Smooth muscle cell (in vitro differentiated cells): Measurements from ENCODE around the gene PHACTR3. TPM values are rescaled to one million over a fixed set of nuclear protein-coding genes. Genes with fewer than 3 reads are reported as not detected.

Source experiments
- DNase-seq: peaks from one replicate; lab custom pipeline; 2025; ENCODE audit not compliant: unreplicated experiment; lab: John Stamatoyannopoulos, UW
- H2AFZ ChIP-seq: fragments of 200-600 bp; sonication (generic); 2 replicates; pipeline ENCODE4 v1.6.0; 2016; ENCODE audit warnings: antibody characterized with exemption, low read depth, mild to moderate bottlenecking
- H3F3A ChIP-seq: fragments of 200-600 bp; sonication (generic); 2 replicates; pipeline ENCODE4 v1.6.0; 2017; ENCODE audit warnings: antibody characterized with exemption, low read depth
- H3K27ac ChIP-seq: fragments of 200-600 bp; sonication (generic); 2 replicates; pipeline ENCODE4 v1.5.1; 2016; ENCODE audit warnings: low read depth, mild to moderate bottlenecking
- H3K27me3 ChIP-seq: fragments of 200-600 bp; sonication (generic); 2 replicates; pipeline ENCODE4 v1.6.1; 2016; ENCODE audit warnings: low read depth, mild to moderate bottlenecking
- H3K36me3 ChIP-seq: fragments of 200-600 bp; sonication (generic); 2 replicates; pipeline ENCODE4 v1.5.1; 2016; ENCODE audit warnings: low read depth
- H3K4me1 ChIP-seq: fragments of 200-600 bp; sonication (generic); 2 replicates; pipeline ENCODE4 v1.5.1; 2016; ENCODE audit warnings: low read depth
- H3K4me2 ChIP-seq: fragments of 200-600 bp; sonication (generic); 2 replicates; pipeline ENCODE4 v1.6.0; 2016; ENCODE audit warnings: mild to moderate bottlenecking
- H3K4me3 ChIP-seq: fragments of 200-600 bp; sonication (generic); 2 replicates; pipeline ENCODE4 v1.5.1; 2016; ENCODE audit warnings: mild to moderate bottlenecking
- H3K79me2 ChIP-seq: fragments of 200-600 bp; sonication (generic); 2 replicates; pipeline ENCODE4 v1.6.0; 2016; ENCODE audit warnings: low read depth, mild to moderate bottlenecking
- H3K9ac ChIP-seq: fragments of 200-600 bp; sonication (generic); 2 replicates; pipeline ENCODE4 v1.6.0; 2016; ENCODE audit warnings: low read depth
- H3K9me3 ChIP-seq: fragments of 200-600 bp; sonication (generic); replicated peaks from 2 replicates; pipeline ENCODE4 v1.5.1; 2016; ENCODE audit warnings: low read depth
- H4K20me1 ChIP-seq: fragments of 200-600 bp; sonication (generic); 2 replicates; pipeline ENCODE4 v1.6.0; 2016; ENCODE audit warnings: low read depth
- WGBS: methylation state at CpG from one replicate; pipeline ENCODE4 v1.1.7; 2016; ENCODE audit warnings: low lambda C conversion rate; 5-methylcytosine and 5-hydroxymethylcytosine counted together
- polyA plus RNA-seq: library from polyadenylated mRNA; unstranded; fragments of >200 nt; fragmentation: Nextera tagmentation; extraction: Ambion mirVana; gene quantifications from 2 replicates; pipeline ENCODE4 v1.2.1, GENCODE V29; 2016
- total RNA-seq: library from RNA; depleted of rRNA; stranded (reverse); fragments of >200 nt; gene quantifications from 2 replicates; pipeline ENCODE4 v1.2.3, GENCODE V29; 2014
- TF ChIP-seq, protein P1 (sequence below): fragments of 200-600 bp; sonication (generic); IDR thresholded peaks from 2 replicates; pipeline ENCODE4 v1.5.1; 2017; ENCODE audit warnings: borderline replicate concordance, mild to moderate bottlenecking, antibody characterized with exemption; ENCODE audit not compliant: insufficient read depth, poor library complexity, severe bottlenecking

The PHACTR3 gene
- total and polyA plus RNA-seq, 2 experiments from 2014 or later: 0.76 to 2.6 TPM

DNA sequence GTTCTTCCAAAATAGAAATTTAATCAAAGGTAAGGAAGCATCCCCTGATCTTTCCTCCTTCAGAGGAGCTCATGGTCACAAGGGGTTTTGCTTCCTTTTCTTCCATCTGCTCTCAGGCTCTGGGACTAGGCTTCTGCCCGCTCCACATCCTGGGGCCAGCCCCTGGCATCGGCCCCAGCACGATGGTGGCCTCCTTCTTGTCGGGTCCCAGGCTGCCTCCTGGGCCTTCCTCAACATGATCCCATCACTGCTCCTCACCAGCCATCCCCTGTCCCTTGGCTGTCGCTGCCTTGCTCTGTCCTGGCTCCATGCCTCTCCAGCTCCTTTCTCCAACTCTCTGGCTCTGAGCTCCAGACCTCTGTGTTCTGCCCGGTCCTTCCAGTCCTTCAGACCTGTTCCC is 4.1 kb downstream of the PHACTR3 start:
- Histone ChIP-seq H3K4me2 (no peak overlapping the region), H3K9me3 (no peaks in the 10 kb centered on the region), H3K79me2 (no peaks in the 10 kb centered on the region), H3K27ac (no peak overlapping the region), H3K36me3 (no peaks in the 10 kb centered on the region), H3K9ac (no peak overlapping the region), H3K4me1 (no peaks in the 10 kb centered on the region), H3K27me3 (peaks cover 47% of the 10 kb centered on the region), H4K20me1 (no peaks in the 10 kb centered on the region), H2AFZ (no peak overlapping the region), H3K4me3 (no peak overlapping the region), H3F3A (no peaks in the 10 kb centered on the region)
- 79% methylated on average over 6 of the region's 6 CpGs for WGBS
- DNase-seq: no peak
- TF ChIP-seq, protein P1, sequence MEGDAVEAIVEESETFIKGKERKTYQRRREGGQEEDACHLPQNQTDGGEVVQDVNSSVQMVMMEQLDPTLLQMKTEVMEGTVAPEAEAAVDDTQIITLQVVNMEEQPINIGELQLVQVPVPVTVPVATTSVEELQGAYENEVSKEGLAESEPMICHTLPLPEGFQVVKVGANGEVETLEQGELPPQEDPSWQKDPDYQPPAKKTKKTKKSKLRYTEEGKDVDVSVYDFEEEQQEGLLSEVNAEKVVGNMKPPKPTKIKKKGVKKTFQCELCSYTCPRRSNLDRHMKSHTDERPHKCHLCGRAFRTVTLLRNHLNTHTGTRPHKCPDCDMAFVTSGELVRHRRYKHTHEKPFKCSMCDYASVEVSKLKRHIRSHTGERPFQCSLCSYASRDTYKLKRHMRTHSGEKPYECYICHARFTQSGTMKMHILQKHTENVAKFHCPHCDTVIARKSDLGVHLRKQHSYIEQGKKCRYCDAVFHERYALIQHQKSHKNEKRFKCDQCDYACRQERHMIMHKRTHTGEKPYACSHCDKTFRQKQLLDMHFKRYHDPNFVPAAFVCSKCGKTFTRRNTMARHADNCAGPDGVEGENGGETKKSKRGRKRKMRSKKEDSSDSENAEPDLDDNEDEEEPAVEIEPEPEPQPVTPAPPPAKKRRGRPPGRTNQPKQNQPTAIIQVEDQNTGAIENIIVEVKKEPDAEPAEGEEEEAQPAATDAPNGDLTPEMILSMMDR: no peak

DNA sequence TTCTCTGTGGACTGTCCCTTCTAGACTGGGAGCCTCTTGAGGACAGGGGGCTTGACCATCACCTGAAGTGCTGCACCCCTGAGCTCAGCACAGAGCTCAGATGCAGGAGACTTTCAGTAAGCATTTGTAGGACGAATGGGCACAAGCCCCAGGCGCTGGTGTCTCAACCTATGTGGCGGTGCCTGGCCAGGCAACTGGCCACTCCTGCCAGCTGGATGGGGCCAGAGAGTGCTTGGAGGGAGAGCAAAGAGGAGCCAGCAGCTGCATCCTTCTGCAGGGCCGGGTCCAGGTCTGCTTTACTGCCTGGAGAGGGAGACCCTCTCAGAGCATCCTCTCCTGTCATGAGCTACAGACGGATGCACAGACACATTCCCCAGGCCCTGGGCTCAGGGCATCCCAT is 4.5 kb downstream of the PHACTR3 start:
- Histone ChIP-seq H3K79me2 (no peaks in the 10 kb centered on the region), H4K20me1 (no peaks in the 10 kb centered on the region), H2AFZ (no peak overlapping the region), H3K27me3 (peaks cover 42% of the 10 kb centered on the region), H3K9ac (no peak overlapping the region), H3K4me2 (no peak overlapping the region), H3K4me3 (no peak overlapping the region), H3K4me1 (no peaks in the 10 kb centered on the region), H3K27ac (no peak overlapping the region), H3F3A (no peaks in the 10 kb centered on the region), H3K9me3 (no peaks in the 10 kb centered on the region), H3K36me3 (no peaks in the 10 kb centered on the region)
- DNase-seq: no peak
- WGBS: 75% methylated on average over 5 of the region's 5 CpGs
- TF ChIP-seq, protein P1: no peak

DNA sequence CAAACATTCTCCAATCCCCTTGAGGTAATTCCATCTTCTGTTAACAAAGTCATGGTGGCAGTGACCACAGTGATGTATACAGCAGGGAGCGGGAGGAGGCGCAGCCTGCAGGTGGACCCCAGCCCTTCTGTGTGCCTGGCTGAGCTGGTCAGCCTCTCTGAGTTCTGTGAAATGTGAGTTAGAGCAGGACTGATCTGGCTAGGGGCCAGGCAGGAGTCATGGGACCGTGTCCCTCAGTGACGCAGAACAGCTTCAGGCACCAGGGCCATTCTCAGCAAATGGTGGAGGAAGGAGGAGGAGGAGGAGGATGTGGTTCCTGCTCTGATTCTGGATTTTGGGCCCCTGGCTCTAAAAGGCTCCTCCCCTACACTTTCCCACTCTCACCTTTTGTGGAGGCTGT is 6.9 kb downstream of the PHACTR3 start:
- Histone ChIP-seq H3K79me2 (no peaks in the 10 kb centered on the region), H3F3A (no peaks in the 10 kb centered on the region), H3K9ac (no peak overlapping the region), H3K27ac (no peak overlapping the region), H2AFZ (no peak overlapping the region), H4K20me1 (no peaks in the 10 kb centered on the region), H3K4me2 (no peak overlapping the region), H3K4me3 (no peak overlapping the region), H3K36me3 (no peaks in the 10 kb centered on the region), H3K4me1 (no peaks in the 10 kb centered on the region), H3K9me3 (no peaks in the 10 kb centered on the region), H3K27me3 (peaks cover 18% of the 10 kb centered on the region)
- TF ChIP-seq, protein P1: no peak
- 91% methylated on average over 4 of the region's 4 CpGs for WGBS
- DNase-seq: no peak

DNA sequence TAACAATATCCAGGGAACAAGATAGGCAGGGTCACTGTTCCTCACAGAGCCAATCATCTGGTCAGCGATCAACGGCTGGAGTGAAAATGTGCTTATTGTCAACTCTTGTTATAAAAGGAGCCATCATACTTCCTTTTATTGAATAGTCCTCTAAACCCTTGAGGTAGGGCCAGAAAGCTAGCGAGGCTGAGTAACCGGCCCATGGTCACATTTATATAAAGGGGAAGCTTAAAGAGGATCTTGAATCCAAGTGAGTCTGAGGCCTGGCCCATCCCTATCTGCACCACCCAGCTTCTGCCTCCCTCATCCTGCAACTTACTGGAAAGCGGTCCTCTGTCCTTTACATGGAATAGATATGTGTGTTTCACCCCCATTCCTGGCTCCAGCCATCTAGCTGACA is 9.5 kb downstream of the PHACTR3 start:
- TF ChIP-seq, protein P1: no peak
- H3F3A ChIP-seq: no peaks in the 10 kb centered on the region
- H3K9me3 ChIP-seq: no peaks in the 10 kb centered on the region
- DNase-seq: no peak
- no peaks in the 10 kb centered on the region for H3K79me2 ChIP-seq
- no peaks in the 10 kb centered on the region for H3K27me3 ChIP-seq
- no peak overlapping the region for H3K4me2 ChIP-seq
- WGBS: 84% methylated on average over 5 of the region's 5 CpGs
- no peak overlapping the region for H2AFZ ChIP-seq
- H3K9ac ChIP-seq: no peak overlapping the region
- H3K4me1 ChIP-seq: no peaks in the 10 kb centered on the region
- no peaks in the 10 kb centered on the region for H4K20me1 ChIP-seq
- no peak overlapping the region for H3K27ac ChIP-seq
- no peaks in the 10 kb centered on the region for H3K36me3 ChIP-seq
- no peak overlapping the region for H3K4me3 ChIP-seq
